B cell (primary cell): ENCODE measurements around the gene PRKAB1. TPM values are rescaled to one million over a fixed set of nuclear protein-coding genes. Genes with fewer than 3 reads are reported as not detected.
"Not testable (repeated sequence)": the region's sequence is repeated elsewhere in the genome, so short reads cannot be mapped to it uniquely, and the experiment has no call there.

Experiments
- ATAC-seq: fragments of 200-7000 bp; cut with Tn5 transposase; one replicate; pipeline ENCODE4 v1.10.0; 2021; ENCODE audit warnings: low read depth, mild to moderate bottlenecking, moderate number of reproducible peaks, moderate library complexity
- CTCF ChIA-PET: fragments of 350-600 bp; sonication (Branson Sonifier 250); formaldehyde crosslinking; loops from one replicate; lab custom pipeline; 2021; ENCODE audit warnings: antibody characterized with exemption, inconsistent platforms; lab: Charles Lee
- POLR2A ChIA-PET: fragments of 350-600 bp; sonication (Branson Sonifier 250); formaldehyde crosslinking; loops from one replicate; lab custom pipeline; 2021; ENCODE audit warnings: antibody characterized with exemption; lab: Charles Lee
- DNase-seq: peaks from one replicate; pipeline ENCODE4 v3.0.0; 2013
- H2AFZ ChIP-seq: 2 replicates; pipeline ENCODE4 v1.6.1; 2012; ENCODE audit warnings: mild to moderate bottlenecking, low read depth, low read length; ENCODE audit not compliant: insufficient read depth, poor library complexity, severe bottlenecking
- H3K27ac ChIP-seq, 2 donors: 1 replicate in 1 of 2; 2 replicates in 1 of 2; pipeline ENCODE4 v1.5.1; 2012 to 2013; ENCODE audit warnings: low read length in 2 of 2, mild to moderate bottlenecking in 2 of 2, moderate library complexity in 1 of 2
- H3K27me3 ChIP-seq, 4 experiments: fragments of 200-600 bp in 1 of 4; sonication (generic) in 1 of 4; replicated peaks in 1 of 4; 1 replicate in 2 of 4; 2 replicates in 2 of 4; pipeline versions ENCODE4 v1.6.1 to v1.7.0; 2013 to 2016; ENCODE audit warnings: low read length in 3 of 4, mild to moderate bottlenecking in 2 of 4, mixed read lengths in 1 of 4, moderate library complexity in 1 of 4; ENCODE audit not compliant: insufficient read depth in 4 of 4, control insufficient read depth in 3 of 4; ENCODE audit errors: control extremely low read depth in 1 of 4
- H3K36me3 ChIP-seq, 2 experiments: replicated peaks in 1 of 2; 1 replicate in 1 of 2; 2 replicates in 1 of 2; pipeline versions ENCODE4 v1.6.1 to v1.7.1; 2013; ENCODE audit warnings: low read length in 1 of 2; ENCODE audit not compliant: insufficient read depth in 2 of 2, control insufficient read depth in 1 of 2; ENCODE audit errors: control extremely low read depth in 1 of 2, extremely low read depth in 1 of 2
- H3K4me1 ChIP-seq, 2 donors: fragments of 200-600 bp in 1 of 2; sonication (generic) in 1 of 2; 1 replicate in 1 of 2; 2 replicates in 1 of 2; pipeline versions ENCODE4 v1.5.1 to v1.6.1; 2013 to 2017; ENCODE audit warnings: low read length in 2 of 2; ENCODE audit not compliant: control insufficient read depth in 2 of 2, insufficient read depth in 2 of 2
- H3K4me2 ChIP-seq: replicated peaks from 2 replicates; pipeline ENCODE3; 2012; ENCODE audit warnings: mild to moderate bottlenecking, low read depth, low read length; ENCODE audit not compliant: poor library complexity, severe bottlenecking
- H3K4me3 ChIP-seq, 5 experiments: fragments of 200-600 bp in 1 of 5; sonication (generic) in 1 of 5; 1 replicate in 3 of 5; 2 replicates in 2 of 5; pipeline versions ENCODE4 v1.5.1 to v1.7.0; 2011 to 2016; ENCODE audit warnings: low read length in 4 of 5, mild to moderate bottlenecking in 4 of 5, low read depth in 2 of 5, control low read depth in 1 of 5, moderate library complexity in 1 of 5; ENCODE audit not compliant: insufficient read depth in 1 of 5; ENCODE audit errors: control extremely low read depth in 1 of 5, extremely low read depth in 1 of 5
- H3K79me2 ChIP-seq: fragments of 200-600 bp; sonication (generic); one replicate; pipeline ENCODE4 v1.6.0; 2016; ENCODE audit warnings: low read length; ENCODE audit not compliant: control insufficient read depth, insufficient read depth
- H3K9ac ChIP-seq: fragments of 200-600 bp; sonication (generic); 2 replicates; pipeline ENCODE4 v1.6.1; 2017; ENCODE audit warnings: mild to moderate bottlenecking, low read length, moderate library complexity
- H3K9me3 ChIP-seq, 3 donors: one replicate each; pipeline versions ENCODE4 v1.6.1 to v1.7.1; 2013; ENCODE audit warnings: low read length in 2 of 3; ENCODE audit not compliant: control insufficient read depth in 2 of 3, insufficient read depth in 1 of 3; ENCODE audit errors: control extremely low read depth in 1 of 3
- H4K20me1 ChIP-seq: 2 replicates; pipeline ENCODE4 v1.6.0; 2012; ENCODE audit warnings: mild to moderate bottlenecking, low read length; ENCODE audit not compliant: insufficient read depth, control insufficient read depth, poor library complexity, severe bottlenecking
- H3K27ac Mint-ChIP-seq: one replicate; pipeline ENCODE4 v1.8.0; 2021; ENCODE audit warnings: mixed read lengths
- H3K27me3 Mint-ChIP-seq: one replicate; pipeline ENCODE4 v1.8.0; 2021; ENCODE audit warnings: mixed read lengths
- H3K4me1 Mint-ChIP-seq: one replicate; pipeline ENCODE4 v1.8.0; 2021; ENCODE audit warnings: mixed read lengths
- H3K4me3 Mint-ChIP-seq: one replicate; pipeline ENCODE4 v1.8.0; 2021; ENCODE audit warnings: mixed read lengths
- H3K9me3 Mint-ChIP-seq: one replicate; pipeline ENCODE4 v1.8.0; 2022; ENCODE audit warnings: mixed read lengths; ENCODE audit not compliant: insufficient read depth
- CTCF ChIP-seq: fragments of 200-600 bp; IDR thresholded peaks from one replicate; pipeline ENCODE4 v1.8.0; 2022; ENCODE audit warnings: antibody characterized with exemption, mild to moderate bottlenecking
- EZH2 ChIP-seq: IDR thresholded peaks from 2 replicates; pipeline ENCODE4 v1.6.1; 2012; ENCODE audit warnings: borderline replicate concordance, low read depth, mild to moderate bottlenecking, moderate library complexity, low read length; ENCODE audit not compliant: insufficient read depth, poor library complexity, severe bottlenecking
- WGBS: methylation state at CpG from one replicate; pipeline ENCODE4 v1.1.5; 2013; ENCODE audit warnings: missing lambda C conversion rate; ENCODE audit not compliant: insufficient coverage; 5-methylcytosine and 5-hydroxymethylcytosine counted together
- intact Hi-C: fragments of 100-400 bp; cut with micrococcal nuclease; formaldehyde crosslinking; loops from one replicate; pipeline ENCODE4 v1.10.0; 2022
- polyA plus RNA-seq: library from polyadenylated mRNA; depleted of rRNA; stranded (reverse); fragments of >200 nt; gene quantifications from 2 replicates; pipeline ENCODE4 v1.2.3, GENCODE V29; 2012
- total RNA-seq, 2 donors: library from RNA; stranded (reverse); fragments of 120-200 nt in 1 of 2; gene quantifications; 1 replicate in 1 of 2; 2 replicates in 1 of 2; pipeline versions ENCODE4 v1.2.3 to v1.2.4, GENCODE V29; 2013 to 2022

PRKAB1 gene
- total and polyA plus RNA-seq, 2 donors (not counting 1 experiment from before 2014, with no cell fraction given), result 36.4 to 56.4 TPM

GRCh38 chr12:119649202-119649808 is 18.6 kb upstream of the PRKAB1 start:
- Mint-ChIP-seq H3K27me3 (peaks cover 19% of the 10 kb centered on the region), H3K4me1 (no peaks in the 10 kb centered on the region), H3K4me3 (no peak overlapping the region), H3K9me3 (peaks cover 2% of the 10 kb centered on the region), H3K27ac (no peak overlapping the region)
- H3K4me2 ChIP-seq, result no peak overlapping the region
- H3K79me2 ChIP-seq, result no peaks in the 10 kb centered on the region
- no peaks in the 10 kb centered on the region for H3K4me1 ChIP-seq
- WGBS, result 80% methylated on average over 2 of the region's 4 CpGs
- no peaks in the 10 kb centered on the region for H4K20me1 ChIP-seq
- no peak overlapping the region for H3K27ac ChIP-seq
- ChIA-PET POLR2A (no interaction called here), CTCF (interaction anchor here (1.0 kb wide), 1 partner anchor 19 kb away, joined by 3 read pairs; the partner anchor contains the start of gene PRKAB1)
- H3K36me3 ChIP-seq, result no peaks in the 10 kb centered on the region
- no peak overlapping the region for H3K4me3 ChIP-seq
- peaks cover 0 to 17% (median 7%) of the 10 kb centered on the region in 3 donors for H3K9me3 ChIP-seq
- no peak for TF ChIP-seq EZH2
- TF ChIP-seq CTCF, result peak; percentile 78
- intact Hi-C loops, result no loop called here
- no peak overlapping the region for H2AFZ ChIP-seq
- ATAC-seq (no peak), DNase-seq (no peak)
- H3K27me3 ChIP-seq, result peaks cover 0 to 9% (median 2%) of the 10 kb centered on the region in 4 experiments
- H3K9ac ChIP-seq, result no peak overlapping the region

GRCh38 chr12:119652665-119653064 is 15.3 kb upstream of the PRKAB1 start:
- POLR2A ChIA-PET, result no interaction called here
- peaks cover 12% of the 10 kb centered on the region for H3K27me3 Mint-ChIP-seq
- no peaks in the 10 kb centered on the region for H4K20me1 ChIP-seq
- no peak overlapping the region for H3K27ac ChIP-seq
- no peak for TF ChIP-seq CTCF
- no peak for TF ChIP-seq EZH2
- no peak overlapping the region for H3K4me2 ChIP-seq
- no peak overlapping the region for H3K9ac ChIP-seq
- DNase-seq (no peak), ATAC-seq (no peak)
- CTCF ChIA-PET, result no interaction called here
- H3K36me3 ChIP-seq, result no peaks in the 10 kb centered on the region
- H3K4me3 Mint-ChIP-seq, result no peak overlapping the region
- peaks cover 2% of the 10 kb centered on the region for H3K9me3 Mint-ChIP-seq
- peaks cover 0 to 17% (median 12%) of the 10 kb centered on the region in 3 donors for H3K9me3 ChIP-seq
- intact Hi-C loops, result no loop called here
- no peaks in the 10 kb centered on the region for H3K4me1 Mint-ChIP-seq
- no peaks in the 10 kb centered on the region for H3K79me2 ChIP-seq
- H2AFZ ChIP-seq, result no peak overlapping the region
- WGBS, result no CpG with 5 or more reads among the region's 3 CpGs
- no peak overlapping the region for H3K4me3 ChIP-seq
- no peak overlapping the region for H3K27ac Mint-ChIP-seq
- peaks cover 0 to 7% (median 2%) of the 10 kb centered on the region in 4 experiments for H3K27me3 ChIP-seq
- H3K4me1 ChIP-seq, result no peaks in the 10 kb centered on the region

GRCh38 chr12:119657001-119657400 is 10.9 kb upstream of the PRKAB1 start:
- H4K20me1 ChIP-seq, H2AFZ ChIP-seq, H3K4me2 ChIP-seq, H3K4me1 Mint-ChIP-seq, ATAC-seq, H3K79me2 ChIP-seq, intact Hi-C loops, DNase-seq, H3K4me1 ChIP-seq, H3K27ac Mint-ChIP-seq, H3K4me3 ChIP-seq, H3K9ac ChIP-seq, H3K4me3 Mint-ChIP-seq, POLR2A ChIA-PET, H3K27me3 Mint-ChIP-seq, H3K36me3 ChIP-seq, H3K27ac ChIP-seq, H3K9me3 Mint-ChIP-seq, H3K27me3 ChIP-seq: not testable (repeated sequence)
- H3K9me3 ChIP-seq, result peaks cover 0 to 16% (median 12%) of the 10 kb centered on the region in 3 donors
- 88% methylated on average over 2 of the region's 2 CpGs for WGBS
- CTCF ChIA-PET, result interaction anchor here (1.3 kb wide), 1 partner anchor 8 kb away, joined by 3 read pairs; no protein-coding TSS in a partner anchor
